ENCODE data around the gene PTPRG.

PTPRG gene

GRCh38 chr3:61997101-61997500 is 435.7 kb downstream of the PTPRG start:
- H3K36me3 Mint-ChIP-seq (ENCODE audit: low read depth) = no peaks in the 10 kb centered on the region
- H3K27me3 Mint-ChIP-seq = peaks cover 3% of the 10 kb centered on the region
- H3K4me3 Mint-ChIP-seq = no peak overlapping the region
- no peaks in the 10 kb centered on the region for H3K4me1 Mint-ChIP-seq (ENCODE audit: low read depth)
- peaks cover 5% of the 10 kb centered on the region for H3K9me3 Mint-ChIP-seq
- H3K27ac Mint-ChIP-seq = no peak overlapping the region

- H3K9me3 Mint-ChIP-seq = peaks cover 3% of the 10 kb centered on the region
These were observed 442.5 kb downstream of the PTPRG start for GRCh38 chr3:62003835-62004234.

GRCh38 chr3:62007036-62007435 is 445.7 kb downstream of the PTPRG start:
- H3K4me3 Mint-ChIP-seq = no peak overlapping the region
- H3K4me1 Mint-ChIP-seq (ENCODE audit: low read depth) = no peaks in the 10 kb centered on the region
- no peaks in the 10 kb centered on the region for H3K27me3 Mint-ChIP-seq
- peaks cover 7% of the 10 kb centered on the region for H3K9me3 Mint-ChIP-seq
- H3K27ac Mint-ChIP-seq = no peak overlapping the region
- no peaks in the 10 kb centered on the region for H3K36me3 Mint-ChIP-seq (ENCODE audit: low read depth)

More at GRCh38 chr3:62003835-62004234, 442.5 kb downstream of the PTPRG start:
- peaks cover under 1% of the 10 kb centered on the region for H3K27me3 Mint-ChIP-seq
- no peaks in the 10 kb centered on the region for H3K4me1 Mint-ChIP-seq (ENCODE audit: low read depth)
- no peak overlapping the region for H3K27ac Mint-ChIP-seq
- no peaks in the 10 kb centered on the region for H3K36me3 Mint-ChIP-seq (ENCODE audit: low read depth)
- H3K4me3 Mint-ChIP-seq = no peak overlapping the region

- H3K27ac Mint-ChIP-seq = no peak overlapping the region
- H3K4me1 Mint-ChIP-seq (ENCODE audit: low read depth) = no peaks in the 10 kb centered on the region
- no peaks in the 10 kb centered on the region for H3K27me3 Mint-ChIP-seq
- no peaks in the 10 kb centered on the region for H3K36me3 Mint-ChIP-seq (ENCODE audit: low read depth)
- peaks cover 7% of the 10 kb centered on the region for H3K9me3 Mint-ChIP-seq
- H3K4me3 Mint-ChIP-seq = no peak overlapping the region
These were observed 449.6 kb downstream of the PTPRG start for GRCh38 chr3:62010989-62011388.

DNA sequence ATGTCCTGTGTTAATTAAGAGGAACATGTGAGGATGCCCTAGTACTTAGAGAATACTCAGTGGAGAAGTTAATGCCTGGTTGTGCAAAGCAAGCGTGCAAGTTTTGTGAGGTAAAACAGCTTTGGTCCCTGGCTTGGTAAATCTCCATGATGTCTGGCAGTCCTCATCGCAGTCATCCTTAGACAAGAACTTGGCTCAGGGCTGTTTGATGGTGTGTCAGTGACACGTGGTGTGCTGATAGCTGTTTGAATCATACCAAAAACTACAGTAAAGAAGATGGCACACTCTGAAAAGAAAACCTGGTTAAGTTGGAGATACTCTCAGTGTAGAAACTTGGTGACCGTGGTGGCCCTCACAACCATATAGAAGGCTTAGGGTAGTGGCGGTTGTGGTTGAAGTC is 450.3 kb downstream of the PTPRG start:
- no peaks in the 10 kb centered on the region for H3K4me1 Mint-ChIP-seq (ENCODE audit: low read depth)
- H3K9me3 Mint-ChIP-seq = peaks cover 7% of the 10 kb centered on the region
- no peaks in the 10 kb centered on the region for H3K36me3 Mint-ChIP-seq (ENCODE audit: low read depth)
- no peak overlapping the region for H3K27ac Mint-ChIP-seq
- no peaks in the 10 kb centered on the region for H3K27me3 Mint-ChIP-seq
- H3K4me3 Mint-ChIP-seq = no peak overlapping the region

- H3K36me3 Mint-ChIP-seq (ENCODE audit: low read depth) = no peaks in the 10 kb centered on the region
- H3K4me1 Mint-ChIP-seq (ENCODE audit: low read depth) = no peaks in the 10 kb centered on the region
- no peak overlapping the region for H3K27ac Mint-ChIP-seq
- H3K9me3 Mint-ChIP-seq = peaks cover 9% of the 10 kb centered on the region
- H3K4me3 Mint-ChIP-seq = no peak overlapping the region
- H3K27me3 Mint-ChIP-seq = no peaks in the 10 kb centered on the region
These were observed 452.6 kb downstream of the PTPRG start for GRCh38 chr3:62013951-62014350.

DNA sequence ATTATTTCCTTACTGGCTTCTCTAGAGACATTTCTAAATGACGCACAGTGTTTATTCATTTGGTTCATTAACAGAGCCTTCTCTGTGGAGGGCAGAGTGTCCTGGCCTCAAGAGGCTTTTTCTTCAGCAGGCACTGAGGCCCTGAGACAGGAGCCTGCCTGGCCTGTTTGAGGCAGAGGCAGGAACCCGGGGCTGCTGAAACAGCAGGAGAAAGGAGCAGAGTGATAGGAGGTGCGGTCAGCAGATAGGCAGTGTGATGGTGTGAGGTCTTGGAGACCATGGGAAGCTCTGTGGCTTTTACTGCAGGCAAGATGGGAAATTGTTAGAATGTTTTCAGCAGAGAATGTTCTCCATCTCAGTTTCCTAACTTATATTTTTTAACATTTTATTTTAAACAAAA is 453.7 kb downstream of the PTPRG start:
- Mint-ChIP-seq H3K9me3 (peaks cover 9% of the 10 kb centered on the region), H3K27me3 (no peaks in the 10 kb centered on the region), H3K27ac (no peak overlapping the region), H3K4me3 (no peak overlapping the region), H3K36me3 (ENCODE audit: low read depth) (no peaks in the 10 kb centered on the region), H3K4me1 (ENCODE audit: low read depth) (no peaks in the 10 kb centered on the region)

- H3K27me3 Mint-ChIP-seq = no peaks in the 10 kb centered on the region
- H3K4me3 Mint-ChIP-seq = no peak overlapping the region
- no peaks in the 10 kb centered on the region for H3K4me1 Mint-ChIP-seq (ENCODE audit: low read depth)
- H3K27ac Mint-ChIP-seq = no peak overlapping the region
- H3K36me3 Mint-ChIP-seq (ENCODE audit: low read depth) = no peaks in the 10 kb centered on the region
- H3K9me3 Mint-ChIP-seq = peaks cover 6% of the 10 kb centered on the region
These were observed 458.5 kb downstream of the PTPRG start for GRCh38 chr3:62019906-62020305.

DNA sequence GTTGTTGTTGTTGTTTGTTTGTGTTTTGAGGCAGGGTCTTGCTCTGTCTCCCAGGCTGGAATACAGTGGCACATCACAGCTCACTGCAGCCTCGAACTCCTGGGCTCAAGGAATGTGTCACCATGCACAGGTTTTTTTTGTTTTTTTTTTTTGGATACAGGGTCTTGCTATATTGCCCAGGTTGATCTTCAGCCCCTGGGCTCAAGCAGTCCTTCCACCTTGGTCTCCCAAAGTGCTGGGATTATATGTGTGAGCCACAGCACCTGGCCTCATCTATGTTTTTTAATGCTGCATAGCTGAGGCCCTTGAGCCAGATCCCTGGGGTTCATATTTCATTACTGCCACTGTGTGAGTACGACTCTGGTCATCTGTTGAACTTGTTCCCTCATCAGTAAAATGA is 459.3 kb downstream of the PTPRG start:
- Mint-ChIP-seq H3K27me3 (no peaks in the 10 kb centered on the region), H3K27ac (no peak overlapping the region), H3K36me3 (ENCODE audit: low read depth) (no peaks in the 10 kb centered on the region), H3K9me3 (peaks cover 6% of the 10 kb centered on the region), H3K4me1 (ENCODE audit: low read depth) (no peaks in the 10 kb centered on the region), H3K4me3 (no peak overlapping the region)

GRCh38 chr3:62022312-62022711 is 460.9 kb downstream of the PTPRG start:
- no peak overlapping the region for H3K27ac Mint-ChIP-seq
- H3K9me3 Mint-ChIP-seq = peaks cover 6% of the 10 kb centered on the region
- no peaks in the 10 kb centered on the region for H3K27me3 Mint-ChIP-seq
- H3K4me1 Mint-ChIP-seq (ENCODE audit: low read depth) = no peaks in the 10 kb centered on the region
- no peaks in the 10 kb centered on the region for H3K36me3 Mint-ChIP-seq (ENCODE audit: low read depth)
- H3K4me3 Mint-ChIP-seq = no peak overlapping the region

- Mint-ChIP-seq H3K4me1 (ENCODE audit: low read depth) (no peaks in the 10 kb centered on the region), H3K4me3 (no peak overlapping the region), H3K36me3 (ENCODE audit: low read depth) (no peaks in the 10 kb centered on the region), H3K27ac (no peak overlapping the region), H3K9me3 (no peaks in the 10 kb centered on the region), H3K27me3 (no peaks in the 10 kb centered on the region)
These were observed 463.5 kb downstream of the PTPRG start for GRCh38 chr3:62024882-62025281.

DNA sequence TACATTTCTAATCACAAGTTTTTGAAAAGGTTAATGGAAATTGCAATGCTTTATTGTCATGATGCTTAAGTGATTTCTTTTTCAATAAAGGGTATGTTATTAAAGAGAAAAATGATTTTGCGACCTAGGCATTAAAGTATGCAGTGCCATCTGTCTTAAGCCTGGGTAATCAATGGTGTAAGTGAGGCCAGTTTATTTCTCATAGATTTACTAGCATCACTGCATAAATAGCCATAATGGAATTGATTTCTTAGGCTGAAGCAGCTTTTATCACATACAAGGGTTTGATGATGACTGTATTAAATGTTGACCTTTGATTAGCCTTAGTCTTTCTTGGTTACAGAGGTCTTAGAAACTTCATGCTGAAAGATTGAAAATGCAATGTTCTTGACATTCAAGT is 464.5 kb downstream of the PTPRG start:
- Mint-ChIP-seq H3K36me3 (ENCODE audit: low read depth) (no peaks in the 10 kb centered on the region), H3K9me3 (no peaks in the 10 kb centered on the region), H3K27ac (no peak overlapping the region), H3K4me1 (ENCODE audit: low read depth) (no peaks in the 10 kb centered on the region), H3K4me3 (no peak overlapping the region), H3K27me3 (no peaks in the 10 kb centered on the region)

- Mint-ChIP-seq H3K36me3 (ENCODE audit: low read depth) (no peaks in the 10 kb centered on the region), H3K4me1 (ENCODE audit: low read depth) (no peaks in the 10 kb centered on the region)
These were observed 465.9 kb downstream of the PTPRG start for GRCh38 chr3:62027241-62027640.

DNA sequence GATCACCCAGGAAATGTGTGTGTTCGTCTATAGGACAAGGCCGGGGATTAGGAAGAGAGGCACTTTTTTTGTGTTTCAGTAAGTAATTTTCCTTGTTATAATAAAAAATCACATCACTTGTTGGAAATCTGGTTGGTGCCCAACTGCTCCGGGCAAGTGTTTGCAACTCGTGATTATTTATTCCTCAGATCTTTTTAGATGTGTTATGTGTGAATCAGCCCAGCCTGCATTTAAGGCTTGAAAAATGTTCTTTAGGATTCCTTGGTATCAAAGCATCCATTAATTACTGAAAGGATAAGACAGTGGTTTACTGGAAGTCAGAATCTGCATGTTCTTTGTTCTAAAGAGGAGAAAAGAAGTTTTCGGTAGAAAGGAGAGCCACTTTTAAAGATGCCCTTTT is 466.4 kb downstream of the PTPRG start:
- Mint-ChIP-seq H3K36me3 (ENCODE audit: low read depth) (no peaks in the 10 kb centered on the region), H3K27me3 (no peaks in the 10 kb centered on the region), H3K4me3 (no peak overlapping the region), H3K27ac (no peak overlapping the region), H3K9me3 (no peaks in the 10 kb centered on the region), H3K4me1 (ENCODE audit: low read depth) (no peaks in the 10 kb centered on the region)

More at GRCh38 chr3:62027241-62027640, 465.9 kb downstream of the PTPRG start:
- no peak overlapping the region for H3K27ac Mint-ChIP-seq
- no peak overlapping the region for H3K4me3 Mint-ChIP-seq
- no peaks in the 10 kb centered on the region for H3K9me3 Mint-ChIP-seq
- no peaks in the 10 kb centered on the region for H3K27me3 Mint-ChIP-seq

DNA sequence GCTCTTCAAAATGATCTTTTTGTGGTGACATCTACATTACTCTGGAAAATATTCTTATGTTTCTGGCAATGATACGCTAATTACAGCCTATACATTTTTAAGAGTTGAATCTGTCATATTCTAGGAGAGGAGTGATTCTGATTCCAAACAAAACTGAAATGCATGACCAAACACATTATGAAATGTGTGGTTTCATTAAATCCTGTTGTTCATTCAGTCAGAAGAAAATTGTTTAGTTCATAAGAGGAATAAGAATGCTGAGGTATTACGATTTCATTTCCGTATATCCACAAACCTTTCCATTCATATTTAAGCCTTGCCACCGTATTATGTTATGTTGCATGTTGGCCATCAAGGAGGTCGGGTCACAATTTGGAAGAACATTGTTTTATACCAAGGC is 466.9 kb downstream of the PTPRG start:
- Mint-ChIP-seq H3K36me3 (ENCODE audit: low read depth) (no peaks in the 10 kb centered on the region), H3K27ac (no peak overlapping the region), H3K27me3 (no peaks in the 10 kb centered on the region), H3K9me3 (no peaks in the 10 kb centered on the region), H3K4me1 (ENCODE audit: low read depth) (no peaks in the 10 kb centered on the region), H3K4me3 (no peak overlapping the region)

GRCh38 chr3:62032738-62033137 is 471.4 kb downstream of the PTPRG start:
- Mint-ChIP-seq H3K9me3 (no peaks in the 10 kb centered on the region), H3K36me3 (ENCODE audit: low read depth) (no peaks in the 10 kb centered on the region), H3K27me3 (no peaks in the 10 kb centered on the region), H3K4me3 (no peak overlapping the region), H3K4me1 (ENCODE audit: low read depth) (no peaks in the 10 kb centered on the region), H3K27ac (no peak overlapping the region)
